CD4-positive, alpha-beta T cell treated with Interleukin-10 for 1 hour (primary cell): ENCODE data around the gene GAL3ST2.
A peak's percentile ranks its signal among the peaks of the same experiment; 100 is the strongest.
"Not testable (repeated sequence)": the region's sequence is repeated elsewhere in the genome, so short reads cannot be mapped to it uniquely, and the experiment has no call there.

Source experiments
- DNase-seq: peaks from one replicate; pipeline ENCODE4 v3.0.0-alpha.2; 2020

GAL3ST2 gene

GRCh38 chr2:241795021-241795999 lies 18.7 kb downstream of the GAL3ST2 start:
- no peak for DNase-seq

GRCh38 chr2:241796209-241796608 lies 19.6 kb downstream of the GAL3ST2 start:
- DNase-seq = no peak

- DNase-seq = no peak
These were observed 20.1 kb downstream of the GAL3ST2 start for GRCh38 chr2:241796610-241797138.

DNA sequence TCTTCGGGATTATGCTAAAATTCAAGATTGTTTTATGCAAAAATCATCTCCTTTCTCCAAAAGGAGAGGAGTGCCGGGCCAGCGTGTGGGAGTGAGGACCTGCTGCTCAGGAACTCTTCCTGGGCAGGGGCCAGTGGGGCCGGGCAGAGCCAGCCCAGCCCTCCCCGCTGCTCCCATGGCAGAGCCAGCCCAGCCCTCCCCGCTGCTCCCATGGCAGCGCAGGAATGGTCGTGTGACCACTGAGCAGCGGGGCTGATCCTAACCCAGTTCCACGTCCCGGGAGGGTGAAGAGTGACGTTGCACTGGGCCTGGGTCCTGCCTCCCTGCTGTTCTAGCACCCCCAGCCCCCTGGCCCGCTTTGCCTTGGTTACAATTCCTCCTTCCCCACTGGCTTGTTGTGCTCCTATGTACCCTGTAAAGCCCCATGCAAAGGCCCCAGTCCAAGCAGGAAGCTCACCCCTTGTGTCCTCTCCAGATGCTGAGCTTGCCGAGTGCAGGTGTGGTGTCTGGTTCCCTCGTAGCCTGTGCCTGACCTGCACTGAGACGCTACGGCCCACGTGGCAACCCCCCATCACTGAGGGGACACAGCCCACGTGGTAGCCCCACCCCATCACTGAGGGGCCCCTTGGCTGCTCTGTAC lies 20.9 kb downstream of the GAL3ST2 start:
- DNase-seq = no peak

DNA sequence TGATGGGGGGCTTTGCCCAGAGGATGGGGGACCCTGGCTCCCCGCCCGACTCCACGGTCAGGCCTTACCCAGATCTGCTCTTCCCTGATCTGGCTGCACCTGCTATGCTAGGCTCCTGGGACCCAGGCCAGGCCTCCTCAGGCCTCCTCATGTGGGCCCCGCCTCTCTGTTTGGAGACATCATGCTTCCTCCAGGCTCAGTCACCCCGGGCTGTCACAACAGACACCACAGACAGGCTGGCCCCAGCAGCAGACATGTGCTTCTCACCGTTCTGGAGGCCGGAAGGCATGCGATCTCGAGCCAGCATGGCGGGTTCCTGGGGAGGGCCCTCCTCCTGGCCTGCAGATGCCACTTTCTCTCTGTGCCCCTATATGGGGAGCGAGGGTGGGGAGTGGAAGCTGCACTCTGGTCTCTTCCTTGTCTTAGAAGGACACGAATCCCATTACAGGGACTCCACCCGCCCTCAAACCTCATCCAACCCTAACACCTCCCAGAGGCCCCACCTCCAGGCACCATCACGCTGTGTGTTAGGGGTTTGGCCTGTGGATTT lies 21.5 kb downstream of the GAL3ST2 start:
- DNase-seq = no peak

DNA sequence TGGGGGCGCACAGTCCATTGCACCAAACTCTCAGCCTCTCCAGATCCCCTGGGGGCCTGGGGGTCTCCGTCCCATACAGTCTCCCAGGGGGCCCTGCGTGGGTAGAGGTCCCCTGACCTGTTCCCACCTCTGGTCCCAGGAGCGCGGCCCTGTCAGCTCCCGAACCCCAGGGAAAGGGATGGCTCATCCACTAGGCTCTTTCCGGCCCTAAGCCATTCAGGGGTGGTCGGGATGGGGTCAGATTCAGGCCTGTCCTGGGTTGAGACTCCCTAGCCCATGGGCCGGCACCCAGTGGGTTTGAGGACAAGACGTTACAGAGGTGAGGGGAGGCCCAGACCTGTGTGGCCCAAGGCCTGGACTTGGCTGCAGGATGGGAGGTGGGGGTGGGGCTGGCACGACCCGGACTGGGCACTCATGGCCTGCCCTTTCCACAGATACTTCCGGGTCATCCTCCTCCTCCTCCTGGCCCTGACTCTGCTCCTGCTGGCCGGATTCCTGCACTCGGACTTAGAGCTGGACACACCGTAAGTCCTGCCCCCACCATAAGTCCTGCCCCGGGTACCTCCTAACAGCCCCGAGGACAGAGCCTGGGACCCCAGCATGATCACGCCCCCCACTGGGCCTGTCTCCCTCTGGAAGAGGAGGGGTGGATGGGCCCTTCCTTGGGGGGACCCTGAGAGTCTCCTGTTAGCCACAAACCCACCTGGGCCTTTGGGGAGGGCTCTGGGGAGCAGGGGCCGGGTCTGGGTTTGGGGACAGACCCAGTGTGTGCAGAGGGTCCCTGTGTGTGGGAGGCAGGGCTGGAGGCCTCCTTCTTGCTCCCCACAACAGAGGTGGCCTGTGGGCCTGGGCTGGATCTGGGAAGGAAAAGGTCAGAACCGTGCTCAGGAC lies 22.3 kb downstream of the GAL3ST2 start:
- no peak for DNase-seq

DNA sequence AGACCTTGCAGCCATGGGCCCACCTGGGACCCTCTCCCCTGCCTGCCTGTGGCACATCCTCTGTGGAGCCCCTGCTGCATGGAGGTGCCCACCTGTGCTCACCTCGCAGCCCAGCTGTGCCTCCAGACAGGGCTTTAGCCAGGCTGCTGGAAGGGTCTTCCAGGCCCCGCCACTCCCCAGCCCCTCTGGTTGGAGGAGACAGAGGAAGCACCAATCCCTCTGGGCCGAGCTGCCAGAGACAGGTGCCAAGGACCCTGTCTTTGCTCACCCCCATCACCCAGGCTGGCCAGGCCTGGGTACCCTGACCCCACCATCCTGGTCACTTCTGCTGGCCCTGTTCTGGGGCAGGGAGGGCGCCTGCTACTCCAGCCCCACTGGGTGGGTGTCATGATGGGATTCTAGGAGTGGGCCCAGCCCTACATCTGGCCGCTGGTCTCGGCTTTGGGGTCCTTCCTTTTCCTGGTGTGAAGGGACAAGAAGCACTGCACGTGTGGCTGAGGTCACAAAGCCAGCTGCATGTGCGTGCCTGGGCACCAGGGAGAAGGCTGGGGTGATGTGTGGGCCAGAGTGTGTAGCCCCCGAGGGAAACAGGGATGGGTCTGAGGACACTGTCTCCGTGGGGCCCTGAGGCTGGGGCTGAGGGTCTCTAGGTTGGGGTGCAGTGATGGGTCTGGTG lies 23.0 kb downstream of the GAL3ST2 start:
- no peak for DNase-seq

DNA sequence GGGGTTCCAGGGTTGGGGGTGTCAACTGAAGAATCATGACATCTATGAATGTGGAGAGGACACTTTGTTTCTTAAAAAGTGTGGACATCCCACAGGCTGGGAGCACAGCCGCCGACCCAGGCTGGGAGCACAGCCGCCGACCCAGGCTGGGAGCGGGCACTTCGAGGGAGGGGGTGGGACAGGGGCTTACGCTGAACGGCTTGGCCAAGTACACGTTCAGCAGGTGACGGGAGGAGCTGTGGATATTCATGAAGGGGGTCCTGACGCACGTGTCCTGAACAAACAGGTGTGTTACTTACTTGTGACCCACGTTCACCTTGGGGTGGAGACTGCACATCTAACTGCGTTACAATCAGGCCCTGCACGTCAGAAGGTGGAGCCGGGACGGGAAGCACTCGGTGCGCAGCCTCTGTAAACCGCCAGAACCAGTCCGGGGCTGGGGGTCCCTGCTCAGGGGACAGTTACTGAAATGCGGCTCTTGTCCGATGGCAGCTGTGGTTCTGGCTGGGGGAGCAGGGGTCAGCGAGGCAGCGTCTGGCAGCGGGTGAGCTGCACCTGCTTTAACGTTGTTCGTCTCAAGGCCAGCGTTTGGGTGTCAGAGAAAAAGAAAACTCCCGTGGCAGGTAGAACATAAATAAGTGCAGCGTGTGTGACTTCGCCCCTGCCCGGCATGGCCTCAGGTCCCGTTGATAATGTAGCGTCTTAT lies 23.7 kb downstream of the GAL3ST2 start:
- not testable (repeated sequence) for DNase-seq

DNA sequence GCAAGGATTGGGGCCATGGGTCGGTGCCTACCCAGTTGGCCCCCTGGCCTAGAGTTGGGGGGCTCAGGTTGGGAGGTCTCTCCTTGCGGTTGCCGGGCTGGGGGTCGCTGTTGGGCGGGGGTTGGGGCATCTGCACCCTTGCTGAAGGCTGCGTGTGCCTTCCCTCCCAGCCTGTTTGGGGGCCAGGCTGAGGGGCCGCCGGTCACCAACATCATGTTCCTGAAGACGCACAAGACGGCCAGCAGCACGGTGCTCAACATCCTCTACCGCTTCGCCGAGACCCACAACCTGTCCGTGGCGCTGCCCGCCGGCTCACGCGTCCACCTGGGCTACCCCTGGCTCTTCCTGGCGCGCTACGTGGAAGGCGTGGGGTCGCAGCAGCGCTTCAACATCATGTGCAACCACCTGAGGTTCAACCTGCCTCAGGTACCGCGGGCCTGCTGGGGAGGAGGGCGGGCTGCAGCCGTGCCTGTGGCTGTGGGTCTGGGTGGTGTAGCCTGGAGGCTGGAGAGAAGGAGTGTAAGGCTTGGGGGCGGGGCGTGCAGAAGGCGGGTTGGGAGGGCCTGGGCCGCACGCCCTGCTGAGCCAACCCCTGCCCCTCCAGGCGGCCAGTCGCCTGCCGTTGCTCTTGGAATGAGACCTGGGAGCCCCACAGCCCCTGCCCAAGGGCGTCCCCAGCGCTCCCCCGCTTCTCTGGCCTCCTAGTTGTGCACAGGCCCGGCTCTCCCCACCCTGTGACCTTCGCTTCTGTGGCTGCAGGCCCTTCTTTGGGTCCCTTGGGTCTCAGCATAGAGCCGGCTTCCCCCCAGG lies 25.2 kb downstream of the GAL3ST2 start:
- no peak for DNase-seq

DNA sequence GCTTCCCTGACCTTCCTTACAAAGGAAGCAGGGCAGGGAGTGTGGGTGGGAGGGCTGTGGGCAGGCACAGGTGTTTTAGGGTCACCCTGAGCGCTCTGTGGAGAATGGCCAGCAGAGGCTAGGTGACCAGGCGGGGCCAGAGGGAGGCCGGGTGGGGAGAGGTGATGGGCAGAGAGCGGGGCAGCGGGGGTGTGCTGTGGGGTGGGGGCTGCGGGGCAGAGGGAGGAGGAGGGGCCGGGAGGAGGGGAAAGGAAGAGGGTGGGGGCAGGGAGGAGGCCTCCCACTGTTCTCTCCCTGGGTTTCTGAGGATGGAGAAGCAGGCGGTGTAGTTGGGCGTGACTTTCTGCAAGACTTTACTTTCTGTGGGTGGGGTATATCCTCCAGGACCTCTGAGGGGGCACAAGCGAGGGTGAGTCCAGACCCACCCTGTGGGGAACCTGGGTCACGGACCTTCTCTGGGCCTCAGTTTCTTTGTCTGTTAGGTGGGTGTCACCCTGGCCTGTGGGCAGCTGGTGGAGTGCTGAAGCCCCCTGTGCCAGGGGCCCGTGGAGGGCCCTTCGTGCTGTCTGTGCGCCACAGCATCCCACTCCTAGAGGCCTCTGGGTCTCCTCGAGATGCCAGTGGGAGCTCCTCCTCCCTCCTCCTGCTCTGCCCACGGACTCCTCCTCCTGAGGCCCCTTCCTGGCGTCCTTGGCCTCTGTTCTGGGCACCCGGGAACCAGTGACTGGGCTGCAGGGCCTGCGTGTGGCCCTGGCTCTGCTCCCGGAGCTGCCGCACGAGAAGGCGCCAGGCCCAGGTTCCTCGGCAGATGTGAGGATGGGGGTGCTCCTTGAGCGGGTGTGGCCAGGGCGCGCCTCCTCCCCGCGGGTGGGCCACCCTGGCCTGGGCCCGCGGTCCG lies 26.0 kb downstream of the GAL3ST2 start:
- no peak for DNase-seq

- peak; percentile 61 for DNase-seq
These were observed 27.0 kb downstream of the GAL3ST2 start for GRCh38 chr2:241803387-241804325.

DNA sequence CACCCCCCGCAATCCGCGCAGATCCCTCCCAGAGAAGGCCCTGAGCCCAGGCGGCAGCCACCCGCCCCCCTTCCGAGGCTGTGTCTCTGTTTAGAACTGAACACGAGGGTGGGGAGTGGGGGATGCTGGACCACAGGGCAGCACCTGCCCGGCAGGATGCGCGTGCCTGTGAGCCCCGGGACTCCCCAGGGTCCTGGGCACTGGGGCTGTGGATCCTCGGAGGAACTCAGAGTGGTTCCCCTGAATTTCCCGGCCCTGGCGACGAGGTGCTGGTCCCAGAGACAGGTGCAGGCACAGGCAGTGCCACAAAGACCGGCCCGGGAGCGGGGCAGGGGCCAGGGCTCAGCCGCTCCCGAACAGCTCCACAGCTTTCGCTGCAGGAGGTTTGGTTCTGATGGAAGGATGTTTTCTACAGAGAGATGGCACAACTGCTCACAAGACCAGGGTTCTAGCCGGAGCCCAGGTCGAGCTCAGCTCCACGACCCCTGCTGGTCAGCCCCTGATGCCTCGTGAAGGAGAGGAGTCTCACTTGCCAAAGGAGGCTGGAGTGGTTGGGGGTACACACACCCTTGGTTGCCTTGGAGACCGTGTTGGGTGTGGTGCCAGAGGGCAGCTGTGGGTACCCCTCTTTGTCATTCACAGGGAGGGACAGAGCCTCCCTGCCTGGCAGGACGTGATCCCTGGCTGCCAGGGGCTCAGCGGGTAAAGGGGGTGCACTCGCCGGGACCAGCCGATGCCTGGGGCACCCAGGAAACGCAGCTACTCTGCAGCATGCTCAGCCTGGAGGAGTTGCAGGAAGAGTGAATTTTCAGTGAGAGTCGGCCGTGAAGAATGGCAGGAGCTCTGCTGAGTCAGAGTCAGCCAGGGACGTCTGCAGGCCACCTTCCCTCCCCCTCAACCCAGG lies 28.0 kb downstream of the GAL3ST2 start:
- DNase-seq = peak; percentile 36

- not testable (repeated sequence) for DNase-seq
These were observed 29.6 kb downstream of the GAL3ST2 start for GRCh38 chr2:241806217-241806616.

DNA sequence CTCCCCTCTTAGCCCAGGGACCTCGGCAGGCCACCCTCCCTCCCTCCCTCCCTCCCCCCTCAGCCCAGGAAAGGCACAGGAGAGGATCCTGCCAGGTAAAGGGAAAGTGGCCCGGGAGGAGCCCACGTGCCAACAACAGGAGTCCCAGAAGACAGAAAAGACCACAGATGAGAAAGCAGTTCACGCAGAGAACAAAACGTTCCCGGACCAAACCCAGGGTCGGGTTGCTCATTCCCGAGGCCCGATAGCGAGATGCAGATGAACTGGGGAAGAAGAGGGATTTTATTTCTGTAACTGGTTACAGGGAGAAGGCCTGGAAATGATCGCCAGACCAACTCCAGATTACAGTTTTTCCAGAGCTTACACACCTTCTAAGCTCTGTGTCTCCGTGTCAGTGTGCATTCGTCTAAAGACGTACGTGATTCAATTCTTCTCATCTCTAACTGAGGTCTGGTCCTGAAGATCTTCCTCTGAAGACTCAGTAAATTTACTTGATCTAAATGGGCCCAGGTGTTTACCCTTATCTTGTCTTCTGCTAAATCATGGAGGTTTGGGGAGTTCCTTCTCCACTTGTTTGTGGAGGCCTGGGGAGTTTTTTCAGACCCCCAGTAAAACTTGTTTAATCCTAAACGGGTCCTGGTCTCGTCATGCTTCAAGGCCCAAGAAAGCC lies 31.6 kb downstream of the GAL3ST2 start:
- no peak for DNase-seq

- no peak for DNase-seq
These were observed 32.2 kb downstream of the GAL3ST2 start, which contains the start of gene NEU4 for GRCh38 chr2:241808721-241809382. Gene NEU4, plus strand, starts transcription at chr2:241809193. Its CDS starts 5,292 bp downstream, at chr2:241814485.
